GM18511 (cell line): ENCODE data around the gene MPDU1.
"Not testable (repeated sequence)": the region's sequence is repeated elsewhere in the genome, so short reads cannot be mapped to it uniquely, and the experiment has no call there.

Experiments used
- ATAC-seq: cut with Tn5 transposase; IDR thresholded peaks from one replicate; pipeline ENCODE4 v1.9.1; 2021; ENCODE audit warnings: mild to moderate bottlenecking, moderate library complexity; ENCODE audit not compliant: unreplicated experiment

Gene MPDU1

DNA sequence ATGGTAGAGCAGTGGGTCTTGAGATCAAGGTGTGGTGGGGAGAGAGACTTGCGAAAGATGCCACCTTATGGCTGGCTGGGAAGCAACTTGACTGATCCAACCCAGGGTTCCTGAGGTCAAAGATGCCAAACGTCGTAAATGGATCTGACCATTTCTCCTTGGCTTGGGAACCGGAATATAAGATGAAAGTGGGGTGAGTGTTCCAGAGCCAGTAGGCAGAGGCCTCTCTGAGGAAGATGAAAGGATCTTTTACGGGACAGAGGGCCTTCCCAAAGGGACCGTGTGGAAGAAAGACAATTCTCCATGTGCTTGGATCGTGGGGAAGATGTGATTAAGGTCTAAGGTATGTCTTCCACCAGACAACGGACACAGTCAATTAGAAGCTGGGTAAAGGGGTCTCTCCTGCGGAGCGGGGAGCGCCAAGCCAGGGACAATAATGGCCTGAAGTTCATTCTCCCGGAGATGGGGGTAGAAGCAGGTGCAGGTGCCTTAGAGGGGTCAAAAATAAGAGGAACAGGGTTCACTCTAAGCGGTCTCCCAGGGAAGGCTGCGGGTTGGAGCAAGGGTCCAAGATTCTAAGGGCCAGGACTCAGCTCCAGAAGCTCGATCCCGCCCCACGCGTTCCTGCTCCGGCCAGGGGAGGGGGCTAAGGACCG is 30.2 kb downstream of the MPDU1 start:
- no peak for ATAC-seq

DNA sequence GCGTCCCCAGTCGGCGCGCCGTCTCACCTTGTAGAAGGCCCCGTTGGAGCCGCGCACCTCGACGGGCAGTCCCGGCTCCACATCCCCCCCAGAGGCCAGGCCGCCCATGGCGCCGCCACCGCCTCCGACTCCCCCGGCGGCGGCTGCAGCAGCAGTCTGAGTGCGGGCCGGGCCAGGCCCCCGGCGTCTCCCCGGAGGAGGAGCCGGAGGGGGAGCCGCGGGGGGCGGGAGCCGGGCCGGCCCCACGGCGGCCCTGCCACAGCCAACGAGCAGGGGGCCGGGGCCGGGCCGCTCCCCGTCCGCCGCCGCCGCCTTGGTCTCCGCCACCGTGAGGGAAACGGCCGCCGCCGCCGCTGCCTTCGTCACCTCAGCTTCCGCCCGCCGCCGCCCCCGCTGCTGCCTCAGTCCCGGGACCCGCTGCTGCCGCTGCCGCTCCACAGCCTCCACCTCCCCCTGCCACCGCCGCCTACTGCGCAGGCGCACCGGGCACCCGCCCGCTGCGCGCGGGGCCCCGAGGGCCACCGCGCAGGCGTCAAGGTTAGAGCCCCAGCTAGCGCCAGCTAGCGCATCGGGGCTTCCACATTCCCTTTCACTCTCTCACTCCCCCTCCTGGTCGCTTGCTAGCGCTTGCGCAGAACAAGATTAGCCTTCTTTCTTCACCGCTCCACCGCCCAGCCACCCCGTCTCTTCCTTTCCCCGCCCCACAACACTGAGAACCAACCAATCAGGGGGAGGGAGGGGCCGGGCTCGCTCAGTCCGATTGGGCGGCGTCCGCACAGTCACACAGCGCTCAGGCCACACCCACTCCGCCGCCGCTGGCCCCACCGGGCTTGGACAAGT is 31.0 kb downstream of the MPDU1 start, which contains the start of gene FXR2:
TSS of gene FXR2 (minus strand) at position 473 of the 840 bp plus-strand sequence. CDS start at position 108, 365 bp downstream.
- ATAC-seq = peak; percentile 90

DNA sequence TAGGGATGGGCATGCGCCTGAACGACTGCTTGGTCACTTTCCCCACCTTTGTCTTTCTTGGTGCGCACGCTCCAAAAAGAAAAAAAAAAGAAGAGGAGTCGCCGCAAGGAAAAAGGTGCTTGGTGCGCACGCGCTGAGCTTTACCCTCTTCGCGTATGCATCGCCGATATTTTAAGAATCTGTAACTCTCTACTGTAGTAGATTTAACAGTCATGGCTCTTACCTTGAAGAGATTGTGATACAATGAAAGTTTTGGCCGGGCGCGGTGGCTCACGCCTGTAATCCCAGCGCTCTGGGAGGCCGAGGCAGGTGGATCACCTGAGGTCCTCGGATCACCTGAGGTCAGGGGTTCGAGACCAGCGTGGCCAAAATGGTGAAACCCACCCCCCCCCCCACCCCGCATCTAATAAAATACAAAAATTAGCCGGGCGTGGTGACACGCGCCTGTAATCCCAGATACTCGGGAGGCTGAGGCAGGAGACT is 31.7 kb downstream of the MPDU1 start:
- no peak for ATAC-seq

DNA sequence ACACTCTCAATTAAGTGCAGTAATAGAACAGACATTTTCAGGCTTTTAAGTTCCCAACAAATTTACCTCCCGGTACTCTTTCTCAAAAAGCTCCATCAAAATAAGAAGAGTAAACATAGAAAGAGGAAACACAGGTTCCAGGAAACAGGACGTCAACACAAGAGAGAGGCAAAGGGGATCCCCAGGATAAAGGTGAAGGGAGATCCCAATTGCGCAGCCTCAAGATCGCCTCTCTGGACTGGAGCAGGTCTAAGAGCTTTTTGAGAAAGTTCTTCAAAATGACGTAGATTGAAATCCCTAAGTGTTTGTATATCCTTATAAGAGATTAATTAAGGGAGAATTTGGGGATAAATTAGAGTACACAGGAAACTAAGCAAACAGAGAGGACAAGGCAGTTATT is 35.0 kb downstream of the MPDU1 start:
- no peak for ATAC-seq

DNA sequence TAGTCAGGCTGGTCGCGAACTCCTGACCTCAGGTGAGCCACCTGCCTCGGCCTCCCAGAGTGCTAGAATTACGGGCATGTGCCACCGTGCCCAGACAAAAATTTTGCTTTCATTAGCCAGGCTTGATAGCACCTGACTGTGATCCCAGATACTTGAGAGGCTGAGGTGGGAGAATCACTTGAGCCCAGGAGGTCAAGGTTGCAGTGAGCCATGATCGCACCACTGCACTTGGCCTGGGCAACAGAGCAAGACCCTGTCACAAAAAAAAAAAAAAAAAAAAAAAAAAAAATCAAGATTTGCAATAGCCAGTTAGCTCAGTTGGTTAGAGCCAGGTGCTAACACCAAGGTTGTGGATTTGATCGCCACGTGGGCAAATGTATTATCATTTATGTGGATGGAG is 37.2 kb downstream of the MPDU1 start:
- no peak for ATAC-seq

DNA sequence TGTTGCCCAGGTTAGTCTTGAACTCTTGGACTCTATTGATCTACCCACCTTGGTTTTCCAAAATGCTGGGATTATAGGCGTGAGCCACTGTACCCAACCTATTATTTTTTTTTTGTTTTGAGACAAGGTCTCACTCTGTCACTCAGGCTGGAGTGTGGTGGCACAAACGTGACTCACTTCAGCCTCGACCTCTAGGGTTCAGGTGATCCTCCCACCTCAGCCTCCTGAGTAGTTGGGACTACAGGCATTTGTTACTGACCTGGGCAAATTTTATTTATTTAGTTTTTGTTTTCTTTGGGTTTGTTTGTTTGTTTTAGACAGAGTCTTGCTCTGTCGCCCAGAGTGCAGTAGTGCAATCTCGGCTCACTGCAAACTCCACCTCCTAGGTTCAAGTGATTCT is 40.0 kb downstream of the MPDU1 start:
- ATAC-seq = no peak

DNA sequence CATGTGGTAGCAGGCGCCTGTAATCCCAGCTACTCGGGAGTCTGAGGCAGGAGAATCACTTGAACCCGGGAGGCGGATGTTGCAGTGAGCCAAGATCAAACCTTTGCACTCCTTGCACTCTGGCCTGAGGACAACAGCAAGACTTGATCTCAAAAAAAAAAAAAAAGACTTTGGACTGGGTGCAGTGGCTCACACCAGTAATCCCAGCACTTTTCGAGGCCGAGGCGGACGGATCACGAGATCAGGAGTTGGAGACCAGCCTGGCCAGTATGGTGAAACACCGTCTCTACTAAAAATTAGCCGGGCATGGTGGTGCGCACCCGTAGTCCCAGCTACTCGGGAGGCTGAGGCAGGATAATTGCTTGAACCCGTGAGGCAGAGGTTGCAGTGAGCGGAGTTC is 42.1 kb downstream of the MPDU1 start:
- not testable (repeated sequence) for ATAC-seq

DNA sequence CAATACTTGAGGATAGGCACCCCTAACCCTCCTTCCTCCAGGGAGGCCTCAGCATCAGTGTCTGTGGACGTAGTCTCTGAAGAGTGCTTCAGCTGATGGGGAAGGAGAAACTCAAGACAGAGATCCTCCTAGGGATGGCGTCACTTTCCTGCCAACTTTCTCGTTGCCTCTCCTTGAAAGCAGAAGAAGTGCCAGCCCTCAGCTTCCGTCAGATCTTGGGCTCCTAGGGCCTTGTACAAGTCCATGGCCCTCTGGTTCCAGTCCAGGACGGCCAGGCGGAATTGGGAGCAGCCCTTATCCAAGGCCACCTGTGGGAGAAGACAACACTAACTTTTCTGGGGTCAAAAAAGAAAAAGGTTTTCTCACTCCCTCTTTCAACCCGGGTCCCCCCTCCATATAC is 42.7 kb downstream of the MPDU1 start:
- no peak for ATAC-seq

DNA sequence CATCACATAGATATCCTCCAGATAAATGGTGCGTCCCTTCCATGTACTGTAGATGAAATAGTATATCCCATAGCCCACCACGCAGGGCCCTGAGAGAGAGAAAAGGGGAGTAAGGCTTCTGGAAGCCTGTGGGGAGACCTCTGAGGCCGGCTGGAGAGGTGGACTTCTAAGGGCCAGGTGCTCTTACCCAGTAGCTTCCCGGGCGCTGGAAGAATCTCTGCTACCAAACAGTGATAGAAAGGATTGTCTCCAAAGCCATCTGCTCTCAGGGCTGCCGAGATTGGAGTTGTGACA is 43.3 kb downstream of the MPDU1 start:
- no peak for ATAC-seq

DNA sequence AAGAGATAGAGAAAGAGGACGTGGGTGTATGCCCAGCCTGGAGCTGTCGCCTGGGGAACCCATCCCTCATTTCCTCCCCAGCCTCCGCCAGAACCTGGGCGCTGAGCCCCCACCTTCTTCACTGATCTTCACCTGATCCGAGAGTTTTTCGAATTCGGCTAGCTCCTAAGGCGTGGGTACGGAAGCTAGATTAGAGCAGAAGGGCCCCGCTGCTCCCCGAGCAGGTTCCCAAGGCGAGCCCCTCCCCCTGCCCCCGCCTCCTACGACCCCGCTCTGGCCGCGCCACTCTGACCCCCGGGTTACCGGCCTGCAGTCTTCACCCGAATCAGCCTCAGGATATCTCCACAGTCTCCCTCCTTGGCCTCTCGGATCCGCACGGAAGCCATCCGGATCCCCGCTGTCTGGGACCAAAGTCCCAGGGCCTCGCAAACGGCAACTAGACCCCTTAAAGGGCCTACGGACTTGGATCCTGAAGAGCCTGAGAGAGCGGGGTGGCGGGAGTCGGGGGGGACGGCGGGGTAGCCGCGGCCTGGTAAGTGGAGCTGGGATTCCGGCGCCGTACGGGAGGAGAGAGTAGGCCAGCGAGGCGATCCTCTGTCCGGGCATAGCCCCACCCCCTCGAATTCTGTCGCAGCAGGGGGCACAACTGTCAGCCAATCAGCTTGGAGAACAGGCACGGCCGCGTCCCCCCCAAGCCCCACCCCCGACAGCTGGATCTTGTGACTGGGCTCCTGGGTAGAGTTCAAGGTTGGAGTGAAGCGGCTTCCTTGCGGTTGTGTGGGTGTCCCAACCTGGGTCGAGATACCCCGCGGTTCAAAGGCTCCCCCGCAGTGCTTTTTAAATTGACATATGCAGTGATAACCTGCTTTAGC is 43.8 kb downstream of the MPDU1 start, which contains the start of gene SAT2:
TSS of gene SAT2 (minus strand) at position 572 of the 872 bp plus-strand sequence. CDS start at position 386, 186 bp downstream.
- ATAC-seq = peak; percentile 94

DNA sequence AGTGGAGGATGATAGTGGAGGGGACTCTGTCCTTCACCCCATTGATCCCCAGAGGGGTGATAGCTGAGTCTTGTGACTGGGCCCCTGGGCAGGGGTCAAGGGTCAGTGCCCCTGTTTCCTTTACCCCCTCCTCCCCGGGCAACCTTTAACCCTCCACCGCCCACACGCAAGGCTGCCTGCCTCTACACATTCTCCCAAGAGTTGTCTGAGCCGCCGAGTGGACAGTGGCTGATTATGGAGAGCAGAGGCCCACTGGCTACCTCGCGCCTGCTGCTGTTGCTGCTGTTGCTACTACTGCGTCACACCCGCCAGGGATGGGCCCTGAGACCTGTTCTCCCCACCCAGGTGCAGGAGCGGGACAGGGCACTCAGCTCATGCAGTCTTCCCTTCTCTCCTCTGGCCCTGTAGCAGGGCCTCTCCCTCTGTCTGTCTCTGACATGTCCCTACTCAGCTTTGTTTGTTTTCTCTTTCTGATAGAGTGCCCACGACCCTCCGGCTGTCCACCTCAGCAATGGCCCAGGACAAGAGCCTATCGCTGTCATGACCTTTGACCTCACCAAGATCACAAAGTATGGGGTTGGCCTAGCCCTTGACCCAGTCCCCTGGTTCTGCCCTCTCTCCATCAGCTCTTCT is 46.4 kb downstream of the MPDU1 start, which contains the start of gene SHBG:
TSS of gene SHBG (plus strand) at position 197 of the 633 bp plus-strand sequence. CDS start at position 235, 38 bp downstream.
- no peak for ATAC-seq

DNA sequence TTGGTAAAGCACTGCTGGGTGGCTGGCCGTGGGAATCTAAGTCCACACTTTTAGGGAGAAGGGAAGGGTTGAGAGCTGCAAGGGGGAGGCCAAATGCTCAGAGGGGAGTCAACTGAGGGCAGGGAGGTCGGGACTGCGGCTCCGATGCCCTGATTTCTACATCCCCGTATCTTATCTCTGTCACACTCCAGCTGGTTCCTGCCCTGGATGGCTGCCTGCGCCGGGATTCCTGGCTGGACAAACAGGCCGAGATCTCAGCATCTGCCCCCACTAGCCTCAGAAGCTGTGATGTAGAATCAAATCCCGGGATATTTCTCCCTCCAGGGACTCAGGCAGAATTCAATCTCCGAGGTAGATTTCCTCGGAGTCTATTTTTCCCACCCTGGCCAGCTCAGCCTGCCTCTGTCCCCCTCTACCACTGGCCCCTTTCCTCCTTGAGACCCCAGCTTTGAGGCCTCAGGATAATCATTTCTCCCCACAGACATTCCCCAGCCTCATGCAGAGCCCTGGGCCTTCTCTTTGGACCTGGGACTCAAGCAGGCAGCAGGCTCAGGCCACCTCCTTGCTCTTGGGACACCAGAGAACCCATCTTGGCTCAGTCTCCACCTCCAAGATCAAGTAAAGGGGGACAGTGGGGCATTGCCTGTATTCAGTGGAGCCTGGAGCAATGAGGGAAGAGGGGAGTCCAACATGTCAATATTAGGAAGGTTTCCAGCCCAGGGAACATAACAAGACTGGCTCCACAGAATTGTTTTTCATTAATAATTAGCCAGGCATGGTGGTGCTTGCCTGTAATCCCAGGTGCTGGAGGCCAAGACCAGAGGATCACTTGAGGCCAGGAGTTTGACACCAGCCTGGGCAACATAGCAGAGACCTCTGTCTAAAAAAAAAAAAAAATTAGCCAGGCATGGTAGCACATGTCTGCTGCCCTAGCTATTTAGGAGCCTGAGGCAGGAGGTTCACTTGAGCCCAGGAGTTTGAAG is 48.0 kb downstream of the MPDU1 start:
- no peak for ATAC-seq

DNA sequence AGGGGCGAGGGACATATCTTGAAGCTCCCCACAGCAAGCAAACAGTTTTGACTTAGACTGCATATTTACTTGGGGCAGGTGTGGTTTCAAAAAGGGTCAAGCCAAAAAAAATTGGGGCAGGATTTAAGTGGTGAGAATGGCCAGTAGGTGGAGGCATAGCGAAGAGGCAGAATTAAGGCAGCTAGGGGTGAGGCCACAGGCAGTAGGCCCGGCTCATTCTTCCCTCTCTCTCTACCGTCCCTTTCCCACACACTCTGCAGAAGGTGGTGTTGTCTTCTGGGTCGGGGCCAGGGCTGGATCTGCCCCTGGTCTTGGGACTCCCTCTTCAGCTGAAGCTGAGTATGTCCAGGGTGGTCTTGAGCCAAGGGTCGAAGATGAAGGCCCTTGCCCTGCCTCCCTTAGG is 48.8 kb downstream of the MPDU1 start:
- ATAC-seq = no peak

DNA sequence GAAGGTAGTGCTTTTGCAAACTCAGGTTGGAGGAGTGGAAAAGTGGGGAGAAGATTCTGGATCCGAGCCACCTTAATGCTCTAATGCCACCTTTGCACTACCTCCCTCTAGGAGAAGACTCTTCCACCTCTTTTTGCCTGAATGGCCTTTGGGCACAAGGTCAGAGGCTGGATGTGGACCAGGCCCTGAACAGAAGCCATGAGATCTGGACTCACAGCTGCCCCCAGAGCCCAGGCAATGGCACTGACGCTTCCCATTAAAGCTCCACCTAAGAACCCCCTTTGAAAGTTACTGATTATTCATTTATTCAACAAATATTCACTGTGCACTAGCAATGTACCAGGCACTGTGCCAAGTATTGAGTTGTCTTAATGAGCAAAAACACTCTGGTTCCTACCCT is 49.4 kb downstream of the MPDU1 start:
- ATAC-seq = no peak

DNA sequence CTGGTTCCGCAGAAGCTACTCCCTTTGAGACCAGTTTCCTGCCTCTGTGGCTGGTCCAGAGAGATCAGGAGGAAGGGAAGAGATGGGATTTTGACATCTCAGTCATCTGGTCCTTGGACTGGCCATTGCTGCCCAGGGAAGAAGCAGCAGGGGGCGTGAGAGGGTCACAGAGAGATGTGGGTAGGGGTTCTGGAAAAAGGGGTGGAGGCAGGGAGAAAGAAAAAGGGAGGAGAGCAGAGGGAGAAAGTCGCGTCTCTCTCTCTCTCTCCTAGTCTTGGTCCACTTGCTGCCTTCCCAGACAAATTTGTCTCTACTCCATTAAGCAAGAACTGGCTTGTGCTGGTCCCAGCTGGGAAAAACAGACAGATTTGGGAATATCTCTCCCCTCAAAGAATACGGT is 50.7 kb downstream of the MPDU1 start:
- ATAC-seq = no peak

DNA sequence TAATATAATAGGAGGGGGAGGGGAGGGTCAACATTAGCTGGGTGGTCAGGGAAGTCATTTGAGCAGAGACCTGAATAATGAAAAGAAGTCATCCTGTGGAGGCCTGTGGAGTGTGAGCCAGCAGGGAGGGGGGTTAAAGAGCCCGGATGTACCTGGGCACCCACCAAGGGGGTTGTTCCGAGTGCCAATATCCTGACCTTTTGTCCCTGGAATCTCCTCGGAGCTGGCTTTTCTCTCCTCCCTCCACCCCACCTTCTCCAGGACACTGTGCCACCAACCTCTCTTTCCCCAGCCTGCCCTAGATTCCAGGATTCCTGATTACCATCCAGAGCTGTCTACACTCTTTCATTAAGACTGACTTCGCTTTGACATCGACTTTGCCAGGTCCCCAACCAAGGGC is 52.5 kb downstream of the MPDU1 start:
- ATAC-seq = no peak
